T-cell (primary cell): Measurements from ENCODE around the gene CALML6. TPM values are rescaled to one million over a fixed set of nuclear protein-coding genes. Genes with fewer than 3 reads are reported as not detected.

Experiments
- ATAC-seq, 4 experiments: fragments of 200-7000 bp in 3 of 4; fragments of 150-1000 bp in 1 of 4; cut with Tn5 transposase; replicated peaks in 1 of 4; 1 replicate in 3 of 4; 2 replicates in 1 of 4; pipeline ENCODE4 v1.10.0; 2021; ENCODE audit warnings: moderate library complexity in 3 of 4, mild to moderate bottlenecking in 2 of 4, moderate number of reproducible peaks in 1 of 4
- CTCF ChIA-PET, 2 donors: fragments of 300-600 bp; sonication (Branson Sonifier 250); formaldehyde crosslinking; loops; one replicate each; lab custom pipeline; 2022; ENCODE audit warnings: antibody characterized with exemption in 2 of 2; lab: Charles Lee
- POLR2A ChIA-PET, 2 donors: fragments of 300-600 bp; sonication (Branson Sonifier 250); formaldehyde crosslinking; loops; one replicate each; lab custom pipeline; 2022; ENCODE audit warnings: antibody characterized with exemption in 2 of 2; lab: Charles Lee
- DNase-seq, 35 experiments: peaks; one replicate each; pipeline versions ENCODE4 v3.0.0 to v3.0.0-alpha.2; 2013 to 2023
- H3K27ac ChIP-seq: one replicate; pipeline ENCODE4 v1.5.1; 2013; ENCODE audit warnings: low read length
- H3K27me3 ChIP-seq, 2 experiments: replicated peaks in 1 of 2; 1 replicate in 1 of 2; 2 replicates in 1 of 2; pipeline versions ENCODE4 v1.6.1 to v1.7.0; 2013; ENCODE audit warnings: low read length in 1 of 2, mixed read lengths in 1 of 2; ENCODE audit not compliant: control insufficient read depth in 2 of 2, insufficient read depth in 2 of 2; ENCODE audit errors: extremely low read depth in 1 of 2
- H3K36me3 ChIP-seq, 2 donors: 1 replicate in 1 of 2; 2 replicates in 1 of 2; pipeline versions ENCODE4 v1.6.1 to v1.7.0; 2013; ENCODE audit warnings: low read length in 1 of 2; ENCODE audit not compliant: control insufficient read depth in 2 of 2, insufficient read depth in 1 of 2; ENCODE audit errors: extremely low read depth in 1 of 2
- H3K4me1 ChIP-seq, 2 experiments: 1 replicate in 1 of 2; 2 replicates in 1 of 2; pipeline versions ENCODE4 v1.6.1 to v1.7.0; 2013; ENCODE audit warnings: low read length in 2 of 2, mixed read lengths in 1 of 2; ENCODE audit not compliant: insufficient read depth in 2 of 2, control insufficient read depth in 1 of 2; ENCODE audit errors: extremely low read depth in 1 of 2
- H3K4me3 ChIP-seq, 2 donors: 1 replicate in 1 of 2; 2 replicates in 1 of 2; pipeline versions ENCODE4 v1.5.1 to v1.7.0; 2013; ENCODE audit warnings: mild to moderate bottlenecking in 2 of 2, low read length in 1 of 2, moderate library complexity in 1 of 2; ENCODE audit not compliant: control insufficient read depth in 1 of 2; ENCODE audit errors: extremely low read depth in 1 of 2
- H3K9me3 ChIP-seq: 2 replicates; pipeline ENCODE4 v1.7.0; 2013
- H3K27ac Mint-ChIP-seq, 2 donors: one replicate each; pipeline ENCODE4 v1.8.0; 2020 to 2021; ENCODE audit warnings: mild to moderate bottlenecking in 2 of 2, mixed read lengths in 2 of 2
- H3K27me3 Mint-ChIP-seq, 2 donors: one replicate each; pipeline ENCODE4 v1.8.0; 2021 to 2022; ENCODE audit warnings: mixed read lengths in 2 of 2
- H3K36me3 Mint-ChIP-seq: one replicate; pipeline ENCODE4 v1.8.0; 2021; ENCODE audit warnings: mixed read lengths
- H3K4me1 Mint-ChIP-seq, 3 donors: one replicate each; pipeline ENCODE4 v1.8.0; 2020 to 2022; ENCODE audit warnings: mixed read lengths in 3 of 3, mild to moderate bottlenecking in 1 of 3
- H3K4me3 Mint-ChIP-seq, 3 donors: one replicate each; pipeline ENCODE4 v1.8.0; 2020 to 2022; ENCODE audit warnings: mild to moderate bottlenecking in 3 of 3, mixed read lengths in 3 of 3, moderate library complexity in 3 of 3
- H3K9me3 Mint-ChIP-seq, 3 donors: one replicate each; pipeline ENCODE4 v1.8.0; 2020 to 2022; ENCODE audit warnings: mixed read lengths in 3 of 3
- WGBS: methylation state at CpG from one replicate; pipeline ENCODE4 v1.1.5; 2013; ENCODE audit warnings: missing lambda C conversion rate; ENCODE audit not compliant: insufficient coverage; 5-methylcytosine and 5-hydroxymethylcytosine counted together
- total RNA-seq, 35 experiments: library from RNA in 6 of 35; stranded (reverse) in 6 of 35; fragments of 120-200 nt in 1 of 35; gene quantifications; one replicate each; pipeline versions ENCODE4 v1.2.1 to v1.2.4 and lab custom pipeline; 2013 to 2026

Gene CALML6
- total RNA-seq, 5 donors from 2014 or later (not counting 1 experiment from before 2014, with no cell fraction given) = 0.82 to 1.3 (median 1.1) TPM

DNA sequence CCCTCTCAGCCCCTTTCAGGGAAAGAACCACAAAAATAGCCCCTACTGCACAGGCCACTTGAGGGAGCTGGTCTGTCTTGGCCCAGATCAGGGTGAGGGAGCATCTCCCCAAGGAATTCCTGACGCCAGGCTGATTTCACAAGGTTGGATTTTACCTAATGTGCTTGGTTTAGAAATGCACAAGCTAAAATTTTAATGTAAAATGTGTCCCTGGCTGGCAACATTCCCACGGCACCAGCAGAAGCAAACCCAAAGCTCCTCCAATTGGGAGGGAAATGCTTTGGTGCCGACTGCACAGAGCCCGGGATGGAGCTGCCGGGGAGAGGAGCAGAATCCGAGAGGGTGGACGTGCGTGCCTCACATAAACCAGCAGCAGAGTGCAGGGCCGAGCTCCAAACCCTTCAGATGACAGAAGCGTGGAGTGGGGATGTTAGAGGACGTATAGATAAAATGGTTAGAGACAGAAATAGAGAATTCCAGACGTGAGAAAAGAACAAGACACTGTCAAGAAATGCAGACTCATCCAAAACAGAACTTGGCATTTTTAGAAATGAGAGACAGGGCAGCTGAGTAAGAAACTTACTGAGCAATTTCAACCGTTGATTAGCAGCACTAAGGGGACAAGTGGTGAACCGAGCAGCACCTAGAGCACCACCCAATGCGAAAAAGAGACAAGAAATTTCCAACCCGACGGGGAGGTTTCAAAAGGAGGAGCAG, 45.6 kb downstream of the CALML6 start:
- Mint-ChIP-seq H3K36me3 (no peaks in the 10 kb centered on the region), H3K9me3 (no peaks in the 10 kb centered on the region), H3K27me3 (peaks cover 21 to 36% of the 10 kb centered on the region in 2 donors), H3K4me1 (no peaks in the 10 kb centered on the region), H3K27ac (no peak overlapping the region), H3K4me3 (no peak overlapping the region)
- ChIA-PET POLR2A (no interaction called here), CTCF (interaction anchor here in 1 of 2 donors (1.9 kb wide), 1 partner anchor 84 kb away, joined by 6 read pairs; no protein-coding TSS in a partner anchor)
- WGBS = 85% methylated on average over 15 of the region's 17 CpGs
- DNase-seq (no peak), ATAC-seq (no peak)
- Histone ChIP-seq H3K9me3 (no peaks in the 10 kb centered on the region), H3K36me3 (no peaks in the 10 kb centered on the region), H3K4me1 (peaks cover 0 to 8% of the 10 kb centered on the region in 2 experiments), H3K27me3 (peaks cover 0 to 76% of the 10 kb centered on the region in 2 experiments), H3K4me3 (no peak overlapping the region), H3K27ac (no peak overlapping the region)

- Mint-ChIP-seq H3K9me3 (no peaks in the 10 kb centered on the region), H3K27ac (no peak overlapping the region)
- POLR2A ChIA-PET = no interaction called here
Measured at GRCh38 chr1:1962752-1963151, 47.7 kb downstream of the CALML6 start.

DNA sequence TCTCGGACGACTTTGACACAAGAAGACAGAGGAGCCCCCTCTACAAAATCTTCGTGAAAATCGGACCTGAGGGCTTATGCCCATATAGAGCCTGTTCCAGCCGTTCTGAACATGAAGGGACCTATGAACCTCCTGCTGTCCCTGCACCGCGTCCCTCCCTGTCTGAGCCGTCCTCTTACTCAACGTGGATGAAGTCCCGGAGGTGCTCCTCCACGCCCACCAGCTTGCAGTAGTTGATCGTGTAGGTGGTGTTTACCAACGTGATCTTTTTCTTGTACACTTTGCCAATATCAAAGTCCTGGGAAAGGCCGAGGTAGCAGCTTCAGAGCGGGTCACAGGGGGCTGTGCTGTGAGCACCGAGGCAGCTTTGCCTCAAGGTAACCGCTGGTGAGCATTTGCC, 48.5 kb downstream of the CALML6 start:
- POLR2A ChIA-PET = no interaction called here
- CTCF ChIA-PET = interaction anchor here in 1 of 2 donors (0.7 kb wide), 1 partner anchor 58 kb away, joined by 4 read pairs; no protein-coding TSS in a partner anchor
- Histone ChIP-seq H3K36me3 (no peaks in the 10 kb centered on the region), H3K4me3 (no peak overlapping the region), H3K27ac (no peak overlapping the region), H3K4me1 (peaks cover 0 to 8% of the 10 kb centered on the region in 2 experiments), H3K27me3 (peaks cover 0 to 75% of the 10 kb centered on the region in 2 experiments), H3K9me3 (no peaks in the 10 kb centered on the region)
- no peaks in the 10 kb centered on the region for H3K9me3 Mint-ChIP-seq
- no peak overlapping the region for H3K27ac Mint-ChIP-seq
- no peak overlapping the region for H3K4me3 Mint-ChIP-seq
- H3K4me1 Mint-ChIP-seq = no peaks in the 10 kb centered on the region
- 75% methylated on average over 17 of the region's 17 CpGs for WGBS
- H3K27me3 Mint-ChIP-seq = peaks cover 16 to 31% of the 10 kb centered on the region in 2 donors
- ATAC-seq (no peak), DNase-seq (no peak)
- no peaks in the 10 kb centered on the region for H3K36me3 Mint-ChIP-seq

More at GRCh38 chr1:1962752-1963151, 47.7 kb downstream of the CALML6 start:
- CTCF ChIA-PET = interaction anchor here in 1 of 2 donors (0.7 kb wide), 1 partner anchor 59 kb away, joined by 4 read pairs; no protein-coding TSS in a partner anchor
- DNase-seq (no peak), ATAC-seq (no peak)
- no peaks in the 10 kb centered on the region for H3K4me1 Mint-ChIP-seq
- H3K27me3 Mint-ChIP-seq = peaks cover 21 to 36% of the 10 kb centered on the region in 2 donors
- no peak overlapping the region for H3K4me3 ChIP-seq
- H3K36me3 Mint-ChIP-seq = no peaks in the 10 kb centered on the region
- peaks cover 0 to 78% of the 10 kb centered on the region in 2 experiments for H3K27me3 ChIP-seq
- no peaks in the 10 kb centered on the region for H3K36me3 ChIP-seq
- peaks cover 0 to 8% of the 10 kb centered on the region in 2 experiments for H3K4me1 ChIP-seq
- H3K27ac ChIP-seq = no peak overlapping the region
- H3K9me3 ChIP-seq = no peaks in the 10 kb centered on the region
- WGBS = 60% methylated on average over 1 of the region's 2 CpGs
- H3K4me3 Mint-ChIP-seq = no peak overlapping the region

- CTCF ChIA-PET = no interaction called here
- H3K4me1 ChIP-seq = peaks cover 0 to 4% of the 10 kb centered on the region in 2 experiments
- Mint-ChIP-seq H3K36me3 (no peaks in the 10 kb centered on the region), H3K9me3 (no peaks in the 10 kb centered on the region), H3K4me3 (no peak overlapping the region), H3K4me1 (no peaks in the 10 kb centered on the region), H3K27me3 (peaks cover 14 to 20% of the 10 kb centered on the region in 2 donors), H3K27ac (no peak overlapping the region)
- no peak overlapping the region for H3K4me3 ChIP-seq
- ATAC-seq (no peak), DNase-seq (no peak)
- 81% methylated on average over 22 of the region's 25 CpGs for WGBS
- H3K27ac ChIP-seq = no peak overlapping the region
- POLR2A ChIA-PET = no interaction called here
- no peaks in the 10 kb centered on the region for H3K9me3 ChIP-seq
- peaks cover 0 to 66% of the 10 kb centered on the region in 2 experiments for H3K27me3 ChIP-seq
- H3K36me3 ChIP-seq = no peaks in the 10 kb centered on the region
Measured at GRCh38 chr1:1964811-1965210, 49.8 kb downstream of the CALML6 start.

GRCh38 chr1:1965546-1965945, 50.5 kb downstream of the CALML6 start:
- Mint-ChIP-seq H3K27ac (no peak overlapping the region), H3K4me1 (no peaks in the 10 kb centered on the region), H3K4me3 (no peak overlapping the region), H3K27me3 (peaks cover 13 to 17% of the 10 kb centered on the region in 2 donors), H3K9me3 (no peaks in the 10 kb centered on the region), H3K36me3 (no peaks in the 10 kb centered on the region)
- Histone ChIP-seq H3K27ac (no peak overlapping the region), H3K36me3 (no peaks in the 10 kb centered on the region), H3K27me3 (peaks cover 0 to 58% of the 10 kb centered on the region in 2 experiments), H3K4me3 (no peak overlapping the region), H3K9me3 (no peaks in the 10 kb centered on the region), H3K4me1 (no peaks in the 10 kb centered on the region)
- ChIA-PET CTCF (no interaction called here), POLR2A (no interaction called here)
- WGBS = 76% methylated on average over 10 of the region's 10 CpGs
- ATAC-seq = no peak
- no peak for DNase-seq

DNA sequence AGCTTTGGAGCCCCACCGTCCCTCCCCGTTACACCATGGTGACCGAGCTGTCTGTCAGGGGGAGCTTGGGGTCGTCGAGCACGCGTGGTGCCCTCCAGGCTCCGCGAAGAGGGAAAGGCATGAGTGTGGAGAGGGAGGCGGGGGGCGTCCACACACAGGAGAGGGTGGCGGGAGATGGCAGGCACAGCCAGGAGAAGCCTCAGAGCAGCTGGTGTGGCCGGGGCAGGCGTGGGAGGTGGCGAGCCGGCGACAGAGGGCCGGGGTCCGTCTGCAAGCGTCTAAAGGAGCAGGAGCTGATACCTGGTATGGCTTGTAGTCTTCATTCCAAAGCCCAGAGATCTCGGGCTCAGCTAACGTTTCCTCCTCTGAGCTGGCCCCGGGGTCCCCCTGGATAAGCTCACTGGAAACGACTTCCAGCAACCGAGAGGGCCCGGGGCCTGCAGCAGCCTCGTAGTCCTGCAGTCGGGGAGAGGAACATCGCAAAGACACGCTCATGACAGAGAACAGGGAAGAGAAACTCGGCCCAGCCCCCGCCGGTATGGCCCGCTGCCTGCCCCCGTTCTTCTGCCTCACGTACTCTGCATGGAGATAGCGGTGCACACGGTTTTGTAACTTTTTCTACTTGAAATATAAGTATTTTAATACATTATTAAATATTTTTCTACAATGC, 51.1 kb downstream of the CALML6 start:
- no peaks in the 10 kb centered on the region for H3K36me3 ChIP-seq
- no peaks in the 10 kb centered on the region for H3K4me1 ChIP-seq
- H3K9me3 ChIP-seq = no peaks in the 10 kb centered on the region
- H3K4me3 ChIP-seq = no peak overlapping the region
- ATAC-seq (no peak), DNase-seq (no peak)
- Mint-ChIP-seq H3K36me3 (no peaks in the 10 kb centered on the region), H3K4me1 (no peaks in the 10 kb centered on the region), H3K4me3 (no peak overlapping the region), H3K27me3 (peaks cover 7 to 11% of the 10 kb centered on the region in 2 donors), H3K9me3 (no peaks in the 10 kb centered on the region), H3K27ac (no peak overlapping the region)
- peaks cover 0 to 52% of the 10 kb centered on the region in 2 experiments for H3K27me3 ChIP-seq
- CTCF ChIA-PET = no interaction called here
- H3K27ac ChIP-seq = no peak overlapping the region
- POLR2A ChIA-PET = no interaction called here
- WGBS = 75% methylated on average over 29 of the region's 38 CpGs
